GM19035 (cell line): ENCODE data around the gene CBLN3.

Experiments
- ATAC-seq: cut with Tn5 transposase; IDR thresholded peaks from one replicate; pipeline ENCODE4 v1.9.1; 2021; ENCODE audit not compliant: unreplicated experiment

CBLN3 gene

GRCh38 chr14:24385524-24385923 is 43.9 kb downstream of the CBLN3 start:
- ATAC-seq: no peak

- no peak for ATAC-seq
Measured at GRCh38 chr14:24384169-24384568, 45.3 kb downstream of the CBLN3 start.

GRCh38 chr14:24382064-24382371 is 47.5 kb downstream of the CBLN3 start:
- no peak for ATAC-seq

- no peak for ATAC-seq
Measured at GRCh38 chr14:24381363-24382063, 48.0 kb downstream of the CBLN3 start.

- no peak for ATAC-seq
Measured at GRCh38 chr14:24379907-24380730, 49.3 kb downstream of the CBLN3 start.

GRCh38 chr14:24378981-24379906 is 50.2 kb downstream of the CBLN3 start:
- ATAC-seq: no peak

GRCh38 chr14:24378327-24378726 is 51.1 kb downstream of the CBLN3 start:
- ATAC-seq: no peak

GRCh38 chr14:24377657-24378056 is 51.8 kb downstream of the CBLN3 start:
- no peak for ATAC-seq

- ATAC-seq: no peak
Measured at GRCh38 chr14:24377126-24377525, 52.3 kb downstream of the CBLN3 start.
